ENCODE results near the gene MAPRE3.

MAPRE3 gene

DNA sequence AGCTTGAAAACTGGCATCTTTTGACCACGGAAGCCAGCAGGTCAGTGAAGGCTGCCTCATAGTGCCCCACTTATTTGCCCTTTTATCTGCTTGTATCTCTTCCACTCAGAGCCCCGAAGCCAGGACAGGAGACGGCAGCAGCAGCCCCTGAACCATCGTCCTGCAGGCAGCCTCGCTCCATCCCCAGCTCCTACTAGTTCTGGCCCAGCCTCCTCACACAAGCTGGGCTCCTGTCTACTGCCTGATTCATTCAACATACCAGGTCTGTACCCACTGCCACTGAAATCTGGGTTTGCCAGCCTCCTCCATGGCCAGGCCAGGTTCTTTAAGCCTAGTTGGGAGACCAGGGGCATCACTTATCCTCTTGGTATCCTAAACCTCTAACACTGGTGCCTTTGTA lies 96.9 kb downstream of the MAPRE3 start:
- Histone ChIP-seq H3K4me3 (ENCODE audit: low read depth, low read length) (no peak overlapping the region), H3K27me3 (replicated peaks) (no peaks in the 10 kb centered on the region), H3K36me3 (replicated peaks) (peaks cover 47% of the 10 kb centered on the region), H3K27ac (no peak overlapping the region)
- in situ Hi-C loops (cut with HindIII; ENCODE audit: low pct_ligation_motif_present, low sequenced_read_pairs) = no loop called here
- TF ChIP-seq, protein P1, sequence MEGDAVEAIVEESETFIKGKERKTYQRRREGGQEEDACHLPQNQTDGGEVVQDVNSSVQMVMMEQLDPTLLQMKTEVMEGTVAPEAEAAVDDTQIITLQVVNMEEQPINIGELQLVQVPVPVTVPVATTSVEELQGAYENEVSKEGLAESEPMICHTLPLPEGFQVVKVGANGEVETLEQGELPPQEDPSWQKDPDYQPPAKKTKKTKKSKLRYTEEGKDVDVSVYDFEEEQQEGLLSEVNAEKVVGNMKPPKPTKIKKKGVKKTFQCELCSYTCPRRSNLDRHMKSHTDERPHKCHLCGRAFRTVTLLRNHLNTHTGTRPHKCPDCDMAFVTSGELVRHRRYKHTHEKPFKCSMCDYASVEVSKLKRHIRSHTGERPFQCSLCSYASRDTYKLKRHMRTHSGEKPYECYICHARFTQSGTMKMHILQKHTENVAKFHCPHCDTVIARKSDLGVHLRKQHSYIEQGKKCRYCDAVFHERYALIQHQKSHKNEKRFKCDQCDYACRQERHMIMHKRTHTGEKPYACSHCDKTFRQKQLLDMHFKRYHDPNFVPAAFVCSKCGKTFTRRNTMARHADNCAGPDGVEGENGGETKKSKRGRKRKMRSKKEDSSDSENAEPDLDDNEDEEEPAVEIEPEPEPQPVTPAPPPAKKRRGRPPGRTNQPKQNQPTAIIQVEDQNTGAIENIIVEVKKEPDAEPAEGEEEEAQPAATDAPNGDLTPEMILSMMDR (IDR thresholded peaks at IDR 0.05; ENCODE audit: low read depth, low read length, missing control alignments) = no peak
- DNase-seq = no peak

DNA sequence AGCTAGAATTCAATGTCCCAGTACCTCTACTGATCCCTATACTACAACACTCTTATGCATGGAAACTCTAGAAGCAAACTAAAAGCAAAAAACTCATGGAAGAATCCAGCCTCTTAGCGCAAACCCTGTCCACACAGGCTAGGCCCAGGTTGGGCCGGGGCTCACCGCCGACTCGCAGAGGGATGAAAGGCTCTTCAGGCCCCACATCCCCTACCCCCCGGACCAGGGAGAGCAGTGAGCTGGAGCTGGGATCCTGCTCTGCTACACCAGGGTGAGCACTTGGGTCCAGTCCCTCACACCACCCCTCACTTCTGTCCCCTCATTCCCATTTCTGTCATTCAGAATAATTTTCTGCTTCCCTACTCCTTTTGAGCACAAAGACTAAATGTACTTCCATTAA lies 99.0 kb downstream of the MAPRE3 start:
- peaks cover 44% of the 10 kb centered on the region for H3K36me3 ChIP-seq (replicated peaks)
- no peaks in the 10 kb centered on the region for H3K27me3 ChIP-seq (replicated peaks)
- no peak for DNase-seq
- peak overlapping the region; percentile 99 for H3K4me3 ChIP-seq (ENCODE audit: low read depth, low read length)
- H3K27ac ChIP-seq = no peak overlapping the region
- in situ Hi-C loops (cut with HindIII; ENCODE audit: low pct_ligation_motif_present, low sequenced_read_pairs) = no loop called here
- TF ChIP-seq, protein P1 (IDR thresholded peaks at IDR 0.05; ENCODE audit: low read depth, low read length, missing control alignments) = no peak

DNA sequence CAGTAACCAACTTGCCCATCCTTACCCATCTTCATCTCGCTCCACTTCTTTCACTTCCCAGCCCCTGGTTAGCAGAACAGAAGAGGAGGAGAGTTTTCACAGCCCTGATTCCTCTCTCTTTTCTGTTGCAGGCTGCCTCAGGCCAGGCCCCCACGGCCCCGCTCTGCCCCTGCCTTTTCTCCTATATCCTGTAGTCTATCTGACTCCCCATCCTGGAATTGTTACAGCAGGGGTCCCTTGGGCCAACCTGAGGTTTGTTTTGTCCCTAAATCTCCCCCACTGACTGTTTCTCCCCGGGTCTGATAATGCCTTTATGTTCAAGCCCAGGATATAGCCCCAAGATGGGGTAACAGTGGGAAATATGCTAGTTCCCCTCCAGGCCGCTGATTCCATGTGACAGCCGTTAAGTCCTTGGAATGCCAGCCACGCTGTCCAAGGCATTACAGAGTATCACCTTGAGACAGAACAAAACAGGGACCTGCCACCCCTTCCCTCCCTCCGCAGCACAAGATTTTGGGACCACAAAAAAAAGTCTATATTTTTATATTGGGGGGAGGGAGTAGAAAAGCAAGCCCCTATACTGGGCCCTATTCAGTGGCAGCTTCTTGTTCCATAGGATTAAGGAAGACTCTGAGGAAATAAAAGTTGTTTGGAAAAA lies 99.7 kb downstream of the MAPRE3 start:
- in situ Hi-C loops (cut with HindIII; ENCODE audit: low pct_ligation_motif_present, low sequenced_read_pairs) = no loop called here
- H3K27ac ChIP-seq = no peak overlapping the region
- peaks cover 40% of the 10 kb centered on the region for H3K36me3 ChIP-seq (replicated peaks)
- peak overlapping the region; percentile 99 for H3K4me3 ChIP-seq (ENCODE audit: low read depth, low read length)
- no peak for DNase-seq
- no peaks in the 10 kb centered on the region for H3K27me3 ChIP-seq (replicated peaks)
- TF ChIP-seq, protein P1 (IDR thresholded peaks at IDR 0.05; ENCODE audit: low read depth, low read length, missing control alignments) = no peak

DNA sequence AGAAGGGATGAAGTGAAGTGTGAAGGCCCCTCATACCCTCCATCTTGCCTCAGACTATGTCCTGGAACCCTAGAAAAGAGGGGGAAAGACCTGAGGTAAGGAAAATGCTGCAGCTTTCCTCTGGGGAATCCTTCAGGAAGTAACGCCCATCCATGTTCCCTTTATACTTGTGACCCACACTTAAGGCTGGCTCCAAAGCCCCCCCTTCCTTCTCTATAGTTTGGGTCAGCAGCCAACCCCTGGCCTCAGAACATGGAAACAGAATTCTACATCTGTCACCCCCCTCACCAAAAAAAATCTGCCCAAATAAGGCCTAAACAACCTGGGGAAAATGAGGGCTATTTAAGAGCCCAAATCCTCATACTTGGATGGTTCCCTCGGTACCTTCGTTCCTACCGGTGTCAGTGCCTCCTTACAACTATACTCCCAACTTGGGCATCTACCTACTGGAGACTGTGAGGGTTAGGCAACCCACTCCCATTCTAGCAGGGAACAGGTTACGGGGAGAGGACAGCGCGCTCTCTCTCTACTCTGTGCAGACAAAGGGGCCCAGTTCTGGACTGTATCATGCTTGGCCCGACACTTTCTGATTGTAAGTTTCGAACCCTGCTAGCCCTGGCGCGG lies 100.3 kb downstream of the MAPRE3 start:
- in situ Hi-C loops (cut with HindIII; ENCODE audit: low pct_ligation_motif_present, low sequenced_read_pairs) = no loop called here
- TF ChIP-seq, protein P1 (IDR thresholded peaks at IDR 0.05; ENCODE audit: low read depth, low read length, missing control alignments) = no peak
- Histone ChIP-seq H3K36me3 (replicated peaks) (peaks cover 34% of the 10 kb centered on the region), H3K27me3 (replicated peaks) (no peaks in the 10 kb centered on the region), H3K27ac (peak overlapping the region; percentile 81), H3K4me3 (ENCODE audit: low read depth, low read length) (peak overlapping the region; percentile 99)
- no peak for DNase-seq

DNA sequence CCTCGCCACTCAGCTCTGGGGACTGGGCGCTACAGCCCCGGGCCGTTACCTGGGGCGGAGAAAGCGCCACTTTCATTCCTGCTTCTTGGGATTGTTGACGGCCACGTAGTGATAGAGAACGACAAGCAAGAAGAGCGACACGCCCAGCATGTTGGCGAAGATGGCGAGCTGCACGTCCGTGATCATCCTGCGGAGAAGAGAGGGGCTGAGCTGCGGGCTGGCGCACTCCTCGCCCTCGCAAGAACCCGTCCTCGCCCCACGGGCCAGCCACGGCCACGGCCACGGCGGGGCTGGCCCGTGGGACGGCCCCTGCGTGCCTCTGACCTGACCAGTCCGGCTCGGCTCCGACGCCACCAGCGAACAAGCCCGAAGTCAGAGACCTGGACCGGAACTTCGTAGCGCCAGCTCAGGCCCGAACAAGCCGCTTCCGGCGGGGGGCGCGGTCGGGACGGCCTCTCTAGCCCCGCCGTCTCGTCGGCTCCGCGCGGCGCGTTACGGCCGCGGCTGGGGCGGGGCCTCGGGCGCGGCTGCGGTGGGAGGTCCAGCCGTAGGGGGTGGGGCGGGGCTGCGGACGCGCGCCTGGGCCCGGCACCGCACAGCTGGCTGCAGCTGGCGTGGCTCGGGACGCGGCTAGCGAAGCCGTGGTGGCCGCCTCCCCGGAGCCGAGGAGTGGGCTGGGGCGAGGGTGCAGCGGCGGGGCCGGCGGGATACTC lies 101.0 kb downstream of the MAPRE3 start, which contains the start of gene OST4:
OST4 (minus strand) TSS at position 378 of the 713 bp plus-strand sequence.
- Histone ChIP-seq H3K27ac (peak within 1 kb of the TSS; percentile 81), H3K4me3 (ENCODE audit: low read depth, low read length) (peak within 1 kb of the TSS; percentile 99), H3K36me3 (replicated peaks) (peaks cover 29% of the 10 kb centered on the region), H3K27me3 (replicated peaks) (no peaks in the 10 kb centered on the region)
- in situ Hi-C loops (cut with HindIII; ENCODE audit: low pct_ligation_motif_present, low sequenced_read_pairs) = no loop called here
- TF ChIP-seq, protein P1 (IDR thresholded peaks at IDR 0.05; ENCODE audit: low read depth, low read length, missing control alignments) = no peak
- peak; percentile 88 for DNase-seq

Data from brain microvascular endothelial cell (primary cell).